ENCODE measurements around the gene PMPCA.

DNA sequence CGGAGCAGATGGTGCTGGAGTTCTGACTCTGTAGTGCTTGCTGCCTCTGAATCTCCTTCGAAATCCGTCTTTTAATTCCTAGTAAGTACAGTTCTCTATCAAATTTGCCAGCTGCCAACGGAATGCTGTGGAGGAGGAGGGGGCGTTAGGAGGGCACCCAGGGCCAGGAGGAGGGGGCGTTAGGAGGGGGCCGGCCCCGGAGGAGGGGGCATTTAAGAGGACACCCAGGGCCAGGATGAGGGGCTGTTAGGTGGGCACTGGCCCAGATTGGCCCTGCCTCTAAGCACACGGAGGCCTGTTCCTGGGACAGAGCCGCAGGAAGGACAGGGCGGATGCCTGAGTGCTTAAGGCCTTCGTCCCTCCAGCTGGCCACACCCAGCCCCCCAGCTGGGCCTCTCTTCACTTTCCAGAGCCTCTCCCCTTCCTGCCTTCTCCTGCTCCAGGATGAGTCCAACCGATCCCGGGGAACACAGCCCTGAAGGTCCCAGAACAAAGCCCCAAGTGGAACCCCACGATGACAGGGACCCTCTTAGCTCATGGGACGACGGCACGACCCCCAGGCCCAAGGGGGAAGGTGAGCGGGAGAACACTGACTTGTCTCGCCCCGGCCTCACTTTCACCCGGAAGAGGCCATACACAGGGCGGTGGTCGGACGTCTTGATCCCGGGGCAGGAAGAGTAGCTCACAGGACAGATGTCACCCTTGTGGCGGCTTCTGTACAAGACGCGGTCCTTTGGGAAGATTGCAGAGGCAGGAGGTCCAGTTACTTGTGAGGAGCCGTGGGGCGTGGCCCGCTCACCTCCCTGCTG, 19.4 kb downstream of the PMPCA start:
- TF ChIP-seq TARDBP (IDR thresholded peaks at IDR 0.05) (no peak), SP1 (IDR thresholded peaks at IDR 0.05) (no peak), FOXK2 (IDR thresholded peaks at IDR 0.05) (no peak), HDGF (IDR thresholded peaks at IDR 0.05; ENCODE audit: borderline replicate concordance) (no peak), BHLHE40 (IDR thresholded peaks at IDR 0.05; ENCODE audit: borderline replicate concordance) (no peak), FOXM1 (IDR thresholded peaks at IDR 0.05; ENCODE audit: borderline replicate concordance) (no peak), SUZ12 (IDR thresholded peaks at IDR 0.05) (no peak)

All from HEK293T (cell line).